ENCODE data around the gene VTI1A. TPM values are rescaled to one million over a fixed set of nuclear protein-coding genes. Genes with fewer than 3 reads are reported as not detected.

The VTI1A gene
- total RNA-seq, 1 donor from 2014 or later: 39.4 TPM

GRCh38 chr10:112775381-112775780 lies 328.4 kb downstream of the VTI1A start:
- no peak for DNase-seq (ENCODE audit: low spot score, unreplicated experiment)
- peak overlapping the region; percentile 92 for H3K27ac Mint-ChIP-seq
- TF ChIP-seq, protein P1, sequence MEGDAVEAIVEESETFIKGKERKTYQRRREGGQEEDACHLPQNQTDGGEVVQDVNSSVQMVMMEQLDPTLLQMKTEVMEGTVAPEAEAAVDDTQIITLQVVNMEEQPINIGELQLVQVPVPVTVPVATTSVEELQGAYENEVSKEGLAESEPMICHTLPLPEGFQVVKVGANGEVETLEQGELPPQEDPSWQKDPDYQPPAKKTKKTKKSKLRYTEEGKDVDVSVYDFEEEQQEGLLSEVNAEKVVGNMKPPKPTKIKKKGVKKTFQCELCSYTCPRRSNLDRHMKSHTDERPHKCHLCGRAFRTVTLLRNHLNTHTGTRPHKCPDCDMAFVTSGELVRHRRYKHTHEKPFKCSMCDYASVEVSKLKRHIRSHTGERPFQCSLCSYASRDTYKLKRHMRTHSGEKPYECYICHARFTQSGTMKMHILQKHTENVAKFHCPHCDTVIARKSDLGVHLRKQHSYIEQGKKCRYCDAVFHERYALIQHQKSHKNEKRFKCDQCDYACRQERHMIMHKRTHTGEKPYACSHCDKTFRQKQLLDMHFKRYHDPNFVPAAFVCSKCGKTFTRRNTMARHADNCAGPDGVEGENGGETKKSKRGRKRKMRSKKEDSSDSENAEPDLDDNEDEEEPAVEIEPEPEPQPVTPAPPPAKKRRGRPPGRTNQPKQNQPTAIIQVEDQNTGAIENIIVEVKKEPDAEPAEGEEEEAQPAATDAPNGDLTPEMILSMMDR (IDR thresholded peaks at IDR 0.05; ENCODE audit: unreplicated experiment): peak; percentile 47
- peaks cover 51% of the 10 kb centered on the region for H3K4me1 Mint-ChIP-seq (ENCODE audit: low read depth)
- no peaks in the 10 kb centered on the region for H3K27me3 Mint-ChIP-seq
- H3K36me3 Mint-ChIP-seq (ENCODE audit: insufficient read depth): peaks cover 18% of the 10 kb centered on the region
- H3K4me3 Mint-ChIP-seq (ENCODE audit: low read depth): no peak overlapping the region
- H3K9me3 Mint-ChIP-seq (ENCODE audit: low read depth): peaks cover 7% of the 10 kb centered on the region

GRCh38 chr10:112775892-112776674 lies 329.1 kb downstream of the VTI1A start:
- no peaks in the 10 kb centered on the region for H3K27me3 Mint-ChIP-seq
- TF ChIP-seq, protein P1 (IDR thresholded peaks at IDR 0.05; ENCODE audit: unreplicated experiment): no peak
- peak overlapping the region; percentile 3 for H3K4me3 Mint-ChIP-seq (ENCODE audit: low read depth)
- no peak for DNase-seq (ENCODE audit: low spot score, unreplicated experiment)
- peaks cover 7% of the 10 kb centered on the region for H3K9me3 Mint-ChIP-seq (ENCODE audit: low read depth)
- peaks cover 13% of the 10 kb centered on the region for H3K36me3 Mint-ChIP-seq (ENCODE audit: insufficient read depth)
- H3K4me1 Mint-ChIP-seq (ENCODE audit: low read depth): peaks cover 51% of the 10 kb centered on the region
- peak overlapping the region; percentile 92 for H3K27ac Mint-ChIP-seq

GRCh38 chr10:112778579-112778978 lies 331.6 kb downstream of the VTI1A start:
- H3K36me3 Mint-ChIP-seq (ENCODE audit: insufficient read depth): peaks cover 2% of the 10 kb centered on the region
- no peaks in the 10 kb centered on the region for H3K9me3 Mint-ChIP-seq (ENCODE audit: low read depth)
- H3K27ac Mint-ChIP-seq: peak overlapping the region; percentile 57
- TF ChIP-seq, protein P1 (IDR thresholded peaks at IDR 0.05; ENCODE audit: unreplicated experiment): no peak
- no peaks in the 10 kb centered on the region for H3K27me3 Mint-ChIP-seq
- H3K4me3 Mint-ChIP-seq (ENCODE audit: low read depth): no peak overlapping the region
- H3K4me1 Mint-ChIP-seq (ENCODE audit: low read depth): peaks cover 62% of the 10 kb centered on the region
- DNase-seq (ENCODE audit: low spot score, unreplicated experiment): no peak

- peaks cover 61% of the 10 kb centered on the region for H3K4me1 Mint-ChIP-seq (ENCODE audit: low read depth)
- peaks cover 2% of the 10 kb centered on the region for H3K36me3 Mint-ChIP-seq (ENCODE audit: insufficient read depth)
- H3K27me3 Mint-ChIP-seq: no peaks in the 10 kb centered on the region
- no peak for DNase-seq (ENCODE audit: low spot score, unreplicated experiment)
- H3K4me3 Mint-ChIP-seq (ENCODE audit: low read depth): no peak overlapping the region
- no peaks in the 10 kb centered on the region for H3K9me3 Mint-ChIP-seq (ENCODE audit: low read depth)
- TF ChIP-seq, protein P1 (IDR thresholded peaks at IDR 0.05; ENCODE audit: unreplicated experiment): no peak
- H3K27ac Mint-ChIP-seq: peak overlapping the region; percentile 57
Measured at GRCh38 chr10:112779025-112779770, 332.2 kb downstream of the VTI1A start.

GRCh38 chr10:112782200-112782907 lies 335.3 kb downstream of the VTI1A start:
- Mint-ChIP-seq H3K27ac (peak overlapping the region; percentile 46), H3K9me3 (ENCODE audit: low read depth) (peaks cover 6% of the 10 kb centered on the region), H3K36me3 (ENCODE audit: insufficient read depth) (peaks cover 2% of the 10 kb centered on the region), H3K4me3 (ENCODE audit: low read depth) (no peak overlapping the region), H3K4me1 (ENCODE audit: low read depth) (peaks cover 41% of the 10 kb centered on the region), H3K27me3 (no peaks in the 10 kb centered on the region)
- DNase-seq (ENCODE audit: low spot score, unreplicated experiment): no peak
- TF ChIP-seq, protein P1 (IDR thresholded peaks at IDR 0.05; ENCODE audit: unreplicated experiment): no peak
